ENCODE measurements around the gene KIAA1671. TPM values are rescaled to one million over a fixed set of nuclear protein-coding genes. Genes with fewer than 3 reads are reported as not detected.

The KIAA1671 gene
- total RNA-seq, 2 donors from 2014 or later, result 16.8 to 21.7 TPM

DNA sequence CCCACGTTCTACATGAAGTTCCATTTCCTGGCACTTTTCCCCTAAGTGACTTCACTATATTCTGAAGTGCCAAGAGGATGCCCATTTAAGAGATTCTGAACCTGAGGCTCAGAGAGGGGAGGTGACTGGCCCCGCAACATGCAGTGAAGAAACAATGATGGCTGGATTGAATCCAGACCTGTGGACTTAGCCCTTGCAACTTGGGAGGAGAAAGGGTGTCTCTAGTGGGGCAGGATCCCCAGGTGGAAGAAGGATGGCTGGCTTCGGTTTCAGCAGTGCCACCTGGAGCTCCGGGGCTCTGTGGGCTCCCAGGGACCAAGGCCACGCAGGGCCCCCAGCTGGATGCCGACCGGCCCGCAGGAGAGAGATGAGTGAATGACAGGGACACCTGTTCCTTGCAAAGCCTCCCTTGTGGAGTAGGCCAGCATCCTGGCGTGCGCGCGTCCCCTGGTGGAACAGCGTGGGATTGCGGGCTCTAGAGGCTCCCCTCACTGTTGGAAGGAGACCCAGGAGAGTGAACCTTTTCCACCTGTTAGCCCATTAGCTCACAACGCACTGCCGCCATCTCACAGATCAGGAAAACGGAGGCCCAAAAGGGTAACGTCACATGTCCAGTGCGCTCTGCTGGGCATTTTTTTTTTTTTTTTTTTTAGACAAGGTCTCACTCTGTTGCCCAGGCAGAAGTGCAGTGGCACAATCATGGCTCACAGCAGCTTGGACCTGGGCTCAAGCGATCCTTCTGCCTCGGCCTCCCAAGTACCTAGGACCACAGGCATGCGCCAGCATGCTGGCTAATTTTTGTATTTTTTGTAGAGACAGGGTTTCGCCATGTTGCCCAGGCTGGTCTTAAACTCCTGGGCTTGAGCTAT is 104.7 kb downstream of the KIAA1671 start:
- Histone ChIP-seq H3K9me3 (no peaks in the 10 kb centered on the region), H3K27ac (no peak overlapping the region), H3K36me3 (no peaks in the 10 kb centered on the region), H3K4me3 (no peak overlapping the region), H3K4me1 (peaks cover 0 to 21% of the 10 kb centered on the region in 2 donors), H3K27me3 (no peaks in the 10 kb centered on the region)
- peak; percentile 72 for DNase-seq (ENCODE audit: low spot score)
- TF ChIP-seq, protein P1, sequence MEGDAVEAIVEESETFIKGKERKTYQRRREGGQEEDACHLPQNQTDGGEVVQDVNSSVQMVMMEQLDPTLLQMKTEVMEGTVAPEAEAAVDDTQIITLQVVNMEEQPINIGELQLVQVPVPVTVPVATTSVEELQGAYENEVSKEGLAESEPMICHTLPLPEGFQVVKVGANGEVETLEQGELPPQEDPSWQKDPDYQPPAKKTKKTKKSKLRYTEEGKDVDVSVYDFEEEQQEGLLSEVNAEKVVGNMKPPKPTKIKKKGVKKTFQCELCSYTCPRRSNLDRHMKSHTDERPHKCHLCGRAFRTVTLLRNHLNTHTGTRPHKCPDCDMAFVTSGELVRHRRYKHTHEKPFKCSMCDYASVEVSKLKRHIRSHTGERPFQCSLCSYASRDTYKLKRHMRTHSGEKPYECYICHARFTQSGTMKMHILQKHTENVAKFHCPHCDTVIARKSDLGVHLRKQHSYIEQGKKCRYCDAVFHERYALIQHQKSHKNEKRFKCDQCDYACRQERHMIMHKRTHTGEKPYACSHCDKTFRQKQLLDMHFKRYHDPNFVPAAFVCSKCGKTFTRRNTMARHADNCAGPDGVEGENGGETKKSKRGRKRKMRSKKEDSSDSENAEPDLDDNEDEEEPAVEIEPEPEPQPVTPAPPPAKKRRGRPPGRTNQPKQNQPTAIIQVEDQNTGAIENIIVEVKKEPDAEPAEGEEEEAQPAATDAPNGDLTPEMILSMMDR (IDR thresholded peaks at IDR 0.05), result peak; percentile 84 to 91

GRCh38 chr22:25059438-25059837 is 106.9 kb downstream of the KIAA1671 start:
- TF ChIP-seq, protein P1 (IDR thresholded peaks at IDR 0.05), result no peak
- H3K27me3 ChIP-seq, result no peaks in the 10 kb centered on the region
- no peak overlapping the region for H3K4me3 ChIP-seq
- no peaks in the 10 kb centered on the region for H3K36me3 ChIP-seq
- no peaks in the 10 kb centered on the region for H3K9me3 ChIP-seq
- H3K27ac ChIP-seq, result no peak overlapping the region
- peaks cover 0 to 11% of the 10 kb centered on the region in 2 donors for H3K4me1 ChIP-seq
- no peak for DNase-seq (ENCODE audit: low spot score)

DNA sequence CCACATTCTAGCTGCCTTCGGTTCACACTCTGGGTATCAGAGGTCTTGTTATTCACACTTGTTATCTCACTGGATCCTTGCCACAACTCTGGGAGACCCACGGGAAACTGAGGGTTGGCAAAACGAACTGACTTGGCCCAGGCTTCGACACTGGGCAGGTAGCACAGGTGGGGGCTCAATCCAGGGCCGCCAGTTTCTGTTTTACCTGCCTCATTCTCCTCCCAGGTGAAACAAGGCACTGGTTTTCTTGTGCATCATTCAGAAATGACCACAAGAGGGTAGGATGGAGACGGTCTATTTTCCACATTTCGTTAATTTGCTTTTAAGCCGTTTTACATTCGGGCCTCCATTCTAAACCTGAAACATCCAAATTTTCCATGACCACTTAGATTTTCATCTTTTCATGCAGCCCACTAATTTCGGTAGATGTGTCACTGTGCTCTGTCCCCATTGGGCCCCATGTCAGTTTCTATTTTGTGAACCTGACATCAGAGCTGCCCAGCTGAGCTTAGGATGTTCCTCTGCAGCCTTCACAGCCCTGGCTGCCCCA is 108.1 kb downstream of the KIAA1671 start:
- Histone ChIP-seq H3K36me3 (no peaks in the 10 kb centered on the region), H3K4me3 (no peak overlapping the region), H3K27ac (peak overlapping the region; percentile 19 to 23), H3K4me1 (peaks cover 0 to 10% of the 10 kb centered on the region in 2 donors), H3K9me3 (no peaks in the 10 kb centered on the region), H3K27me3 (no peaks in the 10 kb centered on the region)
- TF ChIP-seq, protein P1 (IDR thresholded peaks at IDR 0.05), result peak in 1 of 2 donors; percentile 31
- no peak for DNase-seq (ENCODE audit: low spot score)

DNA sequence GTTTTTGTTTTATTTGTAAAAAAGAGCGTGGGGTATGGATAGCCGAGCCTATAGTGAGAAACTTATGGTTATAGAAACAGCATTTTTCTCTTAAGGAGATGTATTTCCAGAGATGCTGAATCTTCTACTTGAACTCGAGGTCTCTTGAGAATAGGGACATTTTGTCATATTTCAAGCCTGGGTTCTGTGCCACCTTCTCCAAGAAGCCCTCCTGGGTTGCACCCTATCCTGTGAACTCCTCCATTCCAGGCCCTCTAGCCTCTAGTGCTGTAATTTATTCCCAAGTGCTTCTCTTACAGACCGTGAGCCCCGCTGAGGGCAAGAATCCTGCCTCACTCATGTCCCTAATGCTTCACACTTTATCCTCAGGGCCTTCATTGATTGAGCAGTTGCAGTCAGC is 108.6 kb downstream of the KIAA1671 start:
- no peak overlapping the region for H3K4me3 ChIP-seq
- peak overlapping the region in 1 of 2 donors; percentile 7 for H3K27ac ChIP-seq
- H3K27me3 ChIP-seq, result no peaks in the 10 kb centered on the region
- TF ChIP-seq, protein P1 (IDR thresholded peaks at IDR 0.05), result no peak
- H3K4me1 ChIP-seq, result peaks cover 0 to 10% of the 10 kb centered on the region in 2 donors
- DNase-seq (ENCODE audit: low spot score), result no peak
- no peaks in the 10 kb centered on the region for H3K36me3 ChIP-seq
- H3K9me3 ChIP-seq, result no peaks in the 10 kb centered on the region

- TF ChIP-seq, protein P1 (IDR thresholded peaks at IDR 0.05), result no peak
- peak overlapping the region in 1 of 2 donors; percentile 7 for H3K27ac ChIP-seq
These were observed 109.3 kb downstream of the KIAA1671 start for GRCh38 chr22:25061605-25062376.

More at GRCh38 chr22:25061605-25062376, 109.3 kb downstream of the KIAA1671 start:
- Histone ChIP-seq H3K4me1 (peaks cover 0 to 10% of the 10 kb centered on the region in 2 donors), H3K9me3 (no peaks in the 10 kb centered on the region), H3K27me3 (no peaks in the 10 kb centered on the region), H3K36me3 (no peaks in the 10 kb centered on the region), H3K4me3 (no peak overlapping the region)
- DNase-seq (ENCODE audit: low spot score), result no peak
